H9 (cell line): ENCODE data around the gene CDC26. TPM values are rescaled to one million over a fixed set of nuclear protein-coding genes. Genes with fewer than 3 reads are reported as not detected.

Experiments used
- DNase-seq: peaks from one replicate; pipeline ENCODE4 v3.0.0-alpha.2; 2017
- H2AFZ ChIP-seq: one replicate; pipeline ENCODE4 v1.6.1; 2013; ENCODE audit warnings: mild to moderate bottlenecking, low read length, control low read depth, moderate library complexity
- H2AK5ac ChIP-seq: 2 replicates; pipeline ENCODE4 v1.6.1; 2013; ENCODE audit warnings: low read length, control low read depth, mixed read lengths; ENCODE audit not compliant: insufficient read length
- H2BK120ac ChIP-seq: one replicate; pipeline ENCODE4 v1.6.1; 2013; ENCODE audit warnings: low read depth, mild to moderate bottlenecking, low read length, control low read depth, inconsistent platforms; ENCODE audit not compliant: poor library complexity, severe bottlenecking
- H2BK12ac ChIP-seq: 2 replicates; pipeline ENCODE4 v1.6.1; 2013; ENCODE audit warnings: low read length, control low read depth, mixed read lengths, low read depth; ENCODE audit not compliant: insufficient read length
- H2BK15ac ChIP-seq: 2 replicates; pipeline ENCODE4 v1.6.1; 2013; ENCODE audit warnings: low read depth, low read length, control low read depth
- H2BK20ac ChIP-seq: one replicate; pipeline ENCODE4 v1.6.1; 2013; ENCODE audit warnings: low read depth, mild to moderate bottlenecking, low read length, control low read depth, inconsistent platforms; ENCODE audit not compliant: poor library complexity, severe bottlenecking
- H2BK5ac ChIP-seq: 2 replicates; pipeline ENCODE4 v1.6.1; 2013; ENCODE audit warnings: low read length, control low read depth, mixed read lengths; ENCODE audit not compliant: insufficient read length
- H3K14ac ChIP-seq: 2 replicates; pipeline ENCODE4 v1.6.1; 2013; ENCODE audit warnings: low read length, control low read depth; ENCODE audit not compliant: insufficient read depth
- H3K18ac ChIP-seq: 2 replicates; pipeline ENCODE4 v1.6.1; 2013; ENCODE audit warnings: low read depth, mild to moderate bottlenecking, mixed read lengths, low read length, control low read depth; ENCODE audit not compliant: insufficient read length
- H3K23ac ChIP-seq: 2 replicates; pipeline ENCODE4 v1.6.1; 2013; ENCODE audit warnings: low read length, control low read depth, mixed read lengths, low read depth; ENCODE audit not compliant: insufficient read length
- H3K23me2 ChIP-seq: 2 replicates; pipeline ENCODE4 v1.6.1; 2013; ENCODE audit warnings: low read depth, mild to moderate bottlenecking, mixed read lengths, low read length, control low read depth; ENCODE audit not compliant: insufficient read length, poor library complexity, severe bottlenecking
- H3K27ac ChIP-seq: 2 replicates; pipeline ENCODE4 v1.5.1; 2013; ENCODE audit warnings: low read length, control low read depth, mixed read lengths, low read depth; ENCODE audit not compliant: insufficient read length
- H3K27me3 ChIP-seq: 2 replicates; pipeline ENCODE4 v1.6.1; 2013; ENCODE audit warnings: low read length, control low read depth, inconsistent platforms; ENCODE audit not compliant: insufficient read depth
- H3K4ac ChIP-seq: 2 replicates; pipeline ENCODE4 v1.6.1; 2013; ENCODE audit warnings: low read depth, mild to moderate bottlenecking, control low read depth, inconsistent platforms, low read length, moderate library complexity
- H3K4me1 ChIP-seq: 2 replicates; pipeline ENCODE4 v1.6.1; 2013; ENCODE audit warnings: low read length, control low read depth, inconsistent platforms; ENCODE audit not compliant: insufficient read depth
- H3K4me2 ChIP-seq: 2 replicates; pipeline ENCODE4 v1.6.1; 2013; ENCODE audit warnings: low read length, control low read depth, mixed read lengths; ENCODE audit not compliant: insufficient read length, insufficient read depth
- H3K56ac ChIP-seq: 2 replicates; pipeline ENCODE4 v1.6.1; 2013; ENCODE audit warnings: low read depth, mild to moderate bottlenecking, mixed read lengths, low read length, control low read depth; ENCODE audit not compliant: insufficient read length
- H3K79me1 ChIP-seq: 2 replicates; pipeline ENCODE4 v1.6.1; 2013; ENCODE audit warnings: low read depth, mild to moderate bottlenecking, moderate library complexity, low read length, control low read depth, inconsistent platforms; ENCODE audit not compliant: insufficient read depth, poor library complexity, severe bottlenecking
- H3K79me2 ChIP-seq: 2 replicates; pipeline ENCODE4 v1.6.1; 2013; ENCODE audit warnings: low read length, control low read depth, inconsistent platforms; ENCODE audit not compliant: insufficient read depth
- H3K9ac ChIP-seq: 2 replicates; pipeline ENCODE4 v1.6.1; 2013; ENCODE audit warnings: low read length, control low read depth, mixed read lengths; ENCODE audit not compliant: insufficient read length; ENCODE audit errors: extremely low read depth
- H3K9me3 ChIP-seq: one replicate; pipeline ENCODE4 v1.6.1; 2013; ENCODE audit warnings: low read depth, low read length, inconsistent platforms; ENCODE audit not compliant: control insufficient read depth
- H3T11ph ChIP-seq: one replicate; pipeline ENCODE4 v1.6.1; 2013; ENCODE audit warnings: mild to moderate bottlenecking, low read length, control low read depth, inconsistent platforms
- H4K20me1 ChIP-seq: one replicate; pipeline ENCODE4 v1.6.1; 2013; ENCODE audit not compliant: control insufficient read depth, insufficient read length, insufficient read depth
- H4K5ac ChIP-seq: 2 replicates; pipeline ENCODE4 v1.6.1; 2013; ENCODE audit warnings: low read depth, mild to moderate bottlenecking, mixed read lengths, low read length, control low read depth; ENCODE audit not compliant: insufficient read length
- H4K8ac ChIP-seq: replicated peaks from 2 replicates; pipeline ENCODE4 v1.6.1; 2013; ENCODE audit warnings: low read length, control low read depth, mixed read lengths, low read depth; ENCODE audit not compliant: insufficient read length
- H4K91ac ChIP-seq: 2 replicates; pipeline ENCODE4 v1.6.1; 2013; ENCODE audit warnings: low read depth, mild to moderate bottlenecking, moderate library complexity, mixed read lengths, low read length, control low read depth; ENCODE audit not compliant: insufficient read length
- H3K27ac Mint-ChIP-seq, 3 experiments: 2 replicates in 2 of 3; 3 replicates in 1 of 3; pipeline ENCODE4 v1.8.0; 2020 to 2021; ENCODE audit warnings: mixed read lengths in 3 of 3, mild to moderate bottlenecking in 1 of 3, moderate library complexity in 1 of 3
- H3K27me3 Mint-ChIP-seq: 2 replicates; pipeline ENCODE4 v1.8.0; 2021; ENCODE audit warnings: low read depth, mild to moderate bottlenecking, moderate library complexity, mixed read lengths
- H3K36me3 Mint-ChIP-seq, 3 experiments: 2 replicates in 2 of 3; 3 replicates in 1 of 3; pipeline ENCODE4 v1.8.0; 2020 to 2021; ENCODE audit warnings: low read depth in 3 of 3, mixed read lengths in 3 of 3; ENCODE audit not compliant: insufficient read depth in 1 of 3
- H3K4me1 Mint-ChIP-seq, 2 experiments: 2 replicates each; pipeline ENCODE4 v1.8.0; 2020; ENCODE audit warnings: mixed read lengths in 2 of 2
- H3K4me3 Mint-ChIP-seq, 2 experiments: 2 replicates in 1 of 2; 3 replicates in 1 of 2; pipeline ENCODE4 v1.8.0; 2020 to 2021; ENCODE audit warnings: mild to moderate bottlenecking in 2 of 2, mixed read lengths in 2 of 2, moderate library complexity in 1 of 2
- H3K9me3 Mint-ChIP-seq, 2 experiments: 2 replicates in 1 of 2; 3 replicates in 1 of 2; pipeline ENCODE4 v1.8.0; 2020; ENCODE audit warnings: mild to moderate bottlenecking in 2 of 2, mixed read lengths in 2 of 2, moderate library complexity in 1 of 2
- WGBS: extraction: QIAGEN DNeasy Blood & Tissue Kit; methylation state at CpG from one replicate; pipeline ENCODE4 v1.1.7; 2013; ENCODE audit warnings: missing lambda C conversion rate, low lambda C conversion rate, mixed read lengths; ENCODE audit not compliant: insufficient read length; ENCODE audit errors: extremely low coverage; 5-methylcytosine and 5-hydroxymethylcytosine counted together
- total RNA-seq: library from RNA; stranded (reverse); gene quantifications from 2 replicates; pipeline ENCODE4 v1.2.1, GENCODE V29; 2021
- TF ChIP-seq, protein P1 (sequence below): fragments of 200-600 bp; sonication (generic); conservative IDR thresholded peaks from 3 replicates; pipeline ENCODE4 v1.8.0; 2021; ENCODE audit warnings: antibody characterized with exemption, mild to moderate bottlenecking

CDC26 gene
- total RNA-seq, 1 experiment from 2014 or later: 38.6 TPM

DNA sequence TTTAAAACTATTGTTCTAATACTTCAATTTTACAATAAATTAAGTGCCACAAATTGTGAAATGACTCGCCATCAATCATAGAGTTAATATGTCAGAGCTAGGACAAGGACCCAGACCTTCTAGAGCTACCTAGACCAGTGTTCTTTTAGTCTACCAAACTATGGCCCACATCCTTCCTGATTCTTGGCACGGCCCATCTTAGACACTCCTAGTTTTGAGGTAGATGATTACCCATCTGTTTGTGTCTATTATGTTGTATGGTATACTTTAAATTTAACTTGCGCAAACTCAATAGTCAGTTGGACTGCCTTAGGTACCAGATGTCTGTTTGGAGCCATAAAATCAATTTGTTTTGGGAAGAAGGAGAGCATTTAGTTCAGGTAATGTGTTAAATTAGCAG, 17.5 kb downstream of the CDC26 start:
- no peak overlapping the region for H3K18ac ChIP-seq
- Mint-ChIP-seq H3K36me3 (peaks cover 13 to 45% (median 32%) of the 10 kb centered on the region in 3 experiments; a peak in 6 of 7 replicates), H3K4me3 (no peak overlapping the region), H3K9me3 (no peaks in the 10 kb centered on the region), H3K27me3 (no peaks in the 10 kb centered on the region), H3K27ac (no peak overlapping the region), H3K4me1 (no peaks in the 10 kb centered on the region)
- H2BK15ac ChIP-seq: no peak overlapping the region
- no peak for DNase-seq
- H4K8ac ChIP-seq: no peak overlapping the region
- no peak overlapping the region for H3K23ac ChIP-seq
- H3K4me1 ChIP-seq: no peaks in the 10 kb centered on the region
- H2BK20ac ChIP-seq: no peak overlapping the region
- H3K27ac ChIP-seq: no peak overlapping the region
- TF ChIP-seq, protein P1, sequence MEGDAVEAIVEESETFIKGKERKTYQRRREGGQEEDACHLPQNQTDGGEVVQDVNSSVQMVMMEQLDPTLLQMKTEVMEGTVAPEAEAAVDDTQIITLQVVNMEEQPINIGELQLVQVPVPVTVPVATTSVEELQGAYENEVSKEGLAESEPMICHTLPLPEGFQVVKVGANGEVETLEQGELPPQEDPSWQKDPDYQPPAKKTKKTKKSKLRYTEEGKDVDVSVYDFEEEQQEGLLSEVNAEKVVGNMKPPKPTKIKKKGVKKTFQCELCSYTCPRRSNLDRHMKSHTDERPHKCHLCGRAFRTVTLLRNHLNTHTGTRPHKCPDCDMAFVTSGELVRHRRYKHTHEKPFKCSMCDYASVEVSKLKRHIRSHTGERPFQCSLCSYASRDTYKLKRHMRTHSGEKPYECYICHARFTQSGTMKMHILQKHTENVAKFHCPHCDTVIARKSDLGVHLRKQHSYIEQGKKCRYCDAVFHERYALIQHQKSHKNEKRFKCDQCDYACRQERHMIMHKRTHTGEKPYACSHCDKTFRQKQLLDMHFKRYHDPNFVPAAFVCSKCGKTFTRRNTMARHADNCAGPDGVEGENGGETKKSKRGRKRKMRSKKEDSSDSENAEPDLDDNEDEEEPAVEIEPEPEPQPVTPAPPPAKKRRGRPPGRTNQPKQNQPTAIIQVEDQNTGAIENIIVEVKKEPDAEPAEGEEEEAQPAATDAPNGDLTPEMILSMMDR: no peak
- H3K79me2 ChIP-seq: no peaks in the 10 kb centered on the region
- no peaks in the 10 kb centered on the region for H3K79me1 ChIP-seq
- H4K5ac ChIP-seq: no peak overlapping the region
- no peak overlapping the region for H2BK120ac ChIP-seq
- H3K27me3 ChIP-seq: no peaks in the 10 kb centered on the region
- H3K4ac ChIP-seq: no peak overlapping the region
- H3K4me2 ChIP-seq: no peak overlapping the region
- no CpG with 5 or more reads among the region's 3 CpGs for WGBS
- no peak overlapping the region for H3K9ac ChIP-seq
- no peak overlapping the region for H2BK5ac ChIP-seq
- H3K9me3 ChIP-seq: no peaks in the 10 kb centered on the region
- no peak overlapping the region for H2BK12ac ChIP-seq
- no peak overlapping the region for H2AK5ac ChIP-seq
- no peaks in the 10 kb centered on the region for H4K20me1 ChIP-seq
- H3T11ph ChIP-seq: no peak overlapping the region
- no peak overlapping the region for H2AFZ ChIP-seq
- H4K91ac ChIP-seq: no peak overlapping the region
- no peaks in the 10 kb centered on the region for H3K23me2 ChIP-seq
- H3K14ac ChIP-seq: no peak overlapping the region
- no peak overlapping the region for H3K56ac ChIP-seq
